Stomach (tissue), 19 donors: ENCODE data around the gene MASTL. TPM values are rescaled to one million over a fixed set of nuclear protein-coding genes. Genes with fewer than 3 reads are reported as not detected.

Experiments
- DNase-seq, 2 donors: peaks; one replicate each; pipeline versions ENCODE4 v3.0.0 to v3.0.0-alpha.2; 2013 to 2019
- H3K27ac ChIP-seq, 5 donors: fragments of 200-600 bp in 4 of 5; sonication (generic) in 4 of 5; one replicate each; pipeline ENCODE4 v1.5.1; 2013 to 2019; ENCODE audit warnings: mild to moderate bottlenecking in 1 of 5, moderate library complexity in 1 of 5
- H3K27me3 ChIP-seq, 3 donors: fragments of 200-600 bp; sonication (generic); one replicate each; pipeline ENCODE4 v1.5.1; 2017 to 2019; ENCODE audit warnings: mixed run types in 1 of 3
- H3K36me3 ChIP-seq, 4 donors: fragments of 200-600 bp; sonication (generic); 1 replicate in 3 of 4; 2 replicates in 1 of 4; pipeline ENCODE4 v1.5.1; 2016 to 2019
- H3K4me1 ChIP-seq, 4 donors: fragments of 200-600 bp; sonication (generic); one replicate each; pipeline ENCODE4 v1.5.1; 2016 to 2019
- H3K4me3 ChIP-seq, 4 donors: fragments of 200-600 bp; sonication (generic) in 3 of 4; one replicate each; pipeline ENCODE4 v1.5.1; 2016 to 2019; ENCODE audit warnings: mild to moderate bottlenecking in 1 of 4
- H3K9me3 ChIP-seq, 4 donors: fragments of 200-600 bp; sonication (generic); one replicate each; pipeline ENCODE4 v1.5.1; 2016 to 2019
- CTCF ChIP-seq, 7 experiments: fragments of 450-650 bp in 4 of 7; fragments of 200-600 bp in 3 of 7; sonication (generic) in 3 of 7; IDR thresholded peaks; one replicate each; pipeline ENCODE4 v1.5.1; 2016 to 2019; ENCODE audit warnings: antibody characterized with exemption in 7 of 7, control low read depth in 2 of 7, mild to moderate bottlenecking in 1 of 7
- EP300 ChIP-seq: sonication (generic); formaldehyde crosslinking; IDR thresholded peaks from one replicate; pipeline ENCODE4 v1.6.1; 2017; ENCODE audit warnings: antibody characterized with exemption
- POLR2A ChIP-seq, 4 donors: fragments of 450-650 bp; IDR thresholded peaks; one replicate each; pipeline ENCODE4 v1.6.1; 2016; ENCODE audit warnings: antibody characterized with exemption in 4 of 4, control low read depth in 2 of 4, mild to moderate bottlenecking in 1 of 4, moderate library complexity in 1 of 4
- POLR2AphosphoS5 ChIP-seq, 3 donors: sonication (generic); formaldehyde crosslinking; IDR thresholded peaks; one replicate each; pipeline ENCODE4 v1.6.1; 2016; ENCODE audit warnings: antibody characterized with exemption in 3 of 3
- WGBS, 5 donors: extraction: QIAGEN DNeasy Blood & Tissue Kit in 3 of 5; methylation state at CpG; one replicate each; pipeline versions ENCODE4 v1.1.5 to v1.1.7; 2013 to 2018; 5-methylcytosine and 5-hydroxymethylcytosine counted together
- intact Hi-C: fragments of 100-400 bp; cut with DNase I; formaldehyde crosslinking; loops from one replicate; pipeline ENCODE4 v1.15.1; 2023; ENCODE audit warnings: low total_unique reads
- long read RNA-seq, 10 donors: transcript quantifications; one replicate each; lab custom pipeline, GENCODE V29; 2026
- polyA plus RNA-seq, 3 donors: library from polyadenylated mRNA; stranded (reverse); fragments of 200-250 nt; gene quantifications; one replicate each; pipeline ENCODE4 v1.2.3, GENCODE V29; 2013
- total RNA-seq, 5 donors: library from RNA; depleted of rRNA; stranded (reverse); fragments of >200 nt; gene quantifications; one replicate each; pipeline versions ENCODE4 v1.1.0 to v1.2.3, GENCODE V29; 2014 to 2016
- donor health status: healthy with polysubstance abuse.
- donor health status: Bipolar disorder and iron deficiency.
- donor health status: healthy.

Gene MASTL
- total RNA-seq (10 to 100 TPM in 2 of 5 donors, 1 to 10 TPM in 3; 3.6 to 16.7 (median 8.5) TPM), polyA plus RNA-seq (1 to 10 TPM; 2.9 to 4.3 (median 2.9) TPM)
- long read RNA-seq, donor 1, partial matches to known transcripts = 5 of 6 reads
- long read RNA-seq, donor 1, other reads (novel, unspliced or antisense) = 0 of 6 reads
- long read RNA-seq, donor 2 = 0 reads
- long read RNA-seq, donor 3 = 0 reads
- long read RNA-seq, donor 4 = 0 reads
- long read RNA-seq, donor 5, partial matches to known transcripts = 0 of 1 reads
- long read RNA-seq, donor 5, other reads (novel, unspliced or antisense) = 0 of 1 reads
- long read RNA-seq, donor 6, partial matches to known transcripts = 0 of 5 reads
- long read RNA-seq, donor 6, other reads (novel, unspliced or antisense) = 5 of 5 reads
- long read RNA-seq, donor 7, partial matches to known transcripts = 0 of 1 reads
- long read RNA-seq, donor 7, other reads (novel, unspliced or antisense) = 0 of 1 reads
- long read RNA-seq, donor 8, partial matches to known transcripts = 0 of 2 reads
- long read RNA-seq, donor 8, other reads (novel, unspliced or antisense) = 0 of 2 reads
- long read RNA-seq, donor 9 = 0 reads
- long read RNA-seq, donor 10 = 0 reads

- H3K4me1 ChIP-seq = peaks cover 14 to 62% (median 39%) of the 10 kb centered on the region in 4 donors
- peak; percentile 93 to 98 for DNase-seq
- peak within 1 kb of the TSS; percentile 85 to 100 (median 99) for H3K27ac ChIP-seq
- WGBS, 5 donors = 0 to 1% (median 1%) methylated on average over 21 to 55 of the region's 55 CpGs
- H3K4me3 ChIP-seq = peak within 1 kb of the TSS; percentile 77 to 88 (median 82)
- peaks cover 12 to 21% (median 15%) of the 10 kb centered on the region in 4 donors for H3K36me3 ChIP-seq
- no peaks in the 10 kb centered on the region for H3K27me3 ChIP-seq
- intact Hi-C loops = no loop called here
- TF ChIP-seq EP300 (peak; percentile 19), POLR2A (IDR thresholded peaks at IDR 0.05) (peak in 2 of 4 donors; percentile 91), POLR2AphosphoS5 (IDR thresholded peaks at IDR 0.05) (peak; percentile 98 to 99 (median 98)), CTCF (IDR thresholded peaks at IDR 0.05) (no peak)
- H3K9me3 ChIP-seq = no peaks in the 10 kb centered on the region
Observed at GRCh38 chr10:27155066-27155754, at the start of gene MASTL. Gene MASTL, plus strand, starts transcription at chr10:27155352. Its CDS starts 75 bp downstream, at chr10:27155427.

DNA sequence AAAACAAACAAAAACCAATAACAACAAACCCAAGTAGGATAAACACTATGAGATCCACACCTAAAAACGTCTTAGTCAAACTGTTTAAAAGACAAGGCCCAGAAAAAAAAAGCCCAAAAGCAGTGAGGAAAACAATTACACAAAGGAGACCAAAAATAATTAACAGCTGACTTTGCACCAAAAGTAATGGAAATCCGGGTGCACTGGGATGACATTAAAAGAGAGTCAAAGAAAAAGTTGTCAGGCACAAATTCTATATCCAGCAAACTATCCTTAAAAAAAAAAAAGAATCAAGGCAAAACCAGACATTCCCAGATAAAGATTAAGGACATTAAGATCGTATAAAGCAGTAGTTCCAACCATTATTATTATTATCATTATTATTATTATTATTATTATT, 47.0 kb upstream of the MASTL start:
- TF ChIP-seq EP300 (no peak), POLR2A (IDR thresholded peaks at IDR 0.05) (no peak), POLR2AphosphoS5 (IDR thresholded peaks at IDR 0.05) (no peak), CTCF (IDR thresholded peaks at IDR 0.05) (no peak)
- Histone ChIP-seq H3K27ac (no peak overlapping the region), H3K27me3 (no peaks in the 10 kb centered on the region), H3K9me3 (peaks cover 0 to 5% (median 0%) of the 10 kb centered on the region in 4 donors), H3K4me1 (no peaks in the 10 kb centered on the region), H3K36me3 (peaks cover 17 to 69% (median 57%) of the 10 kb centered on the region in 4 donors), H3K4me3 (no peak overlapping the region)
- no peak for DNase-seq
- intact Hi-C loops = no loop called here
- 94 to 99% (median 95%) methylated on average over 3 of the region's 3 CpGs for WGBS, 5 donors

GRCh38 chr10:27134371-27134770, 20.8 kb upstream of the MASTL start:
- Histone ChIP-seq H3K9me3 (no peaks in the 10 kb centered on the region), H3K4me1 (no peaks in the 10 kb centered on the region), H3K27ac (no peak overlapping the region), H3K36me3 (peaks cover 36 to 97% (median 88%) of the 10 kb centered on the region in 4 donors), H3K27me3 (no peaks in the 10 kb centered on the region), H3K4me3 (no peak overlapping the region)
- 90 to 98% (median 92%) methylated on average over 3 of the region's 3 CpGs for WGBS, 5 donors
- intact Hi-C loops = no loop called here
- TF ChIP-seq POLR2A (IDR thresholded peaks at IDR 0.05) = no peak
- no peak for TF ChIP-seq CTCF (IDR thresholded peaks at IDR 0.05)
- no peak for TF ChIP-seq POLR2AphosphoS5 (IDR thresholded peaks at IDR 0.05)
- TF ChIP-seq EP300 = no peak
- DNase-seq = no peak

- Histone ChIP-seq H3K4me3 (no peak overlapping the region), H3K27me3 (no peaks in the 10 kb centered on the region), H3K4me1 (no peaks in the 10 kb centered on the region), H3K36me3 (peaks cover 19 to 97% (median 86%) of the 10 kb centered on the region in 4 donors), H3K27ac (no peak overlapping the region), H3K9me3 (no peaks in the 10 kb centered on the region)
- intact Hi-C loops = no loop called here
- TF ChIP-seq POLR2A (IDR thresholded peaks at IDR 0.05) (no peak), POLR2AphosphoS5 (IDR thresholded peaks at IDR 0.05) (no peak), EP300 (no peak), CTCF (IDR thresholded peaks at IDR 0.05) (no peak)
- 73 to 90% (median 86%) methylated on average over 3 of the region's 3 CpGs for WGBS, 5 donors
- no peak for DNase-seq
Observed at GRCh38 chr10:27138277-27138676, 16.9 kb upstream of the MASTL start.
